ENCODE results near the gene SMURF2.

DNA sequence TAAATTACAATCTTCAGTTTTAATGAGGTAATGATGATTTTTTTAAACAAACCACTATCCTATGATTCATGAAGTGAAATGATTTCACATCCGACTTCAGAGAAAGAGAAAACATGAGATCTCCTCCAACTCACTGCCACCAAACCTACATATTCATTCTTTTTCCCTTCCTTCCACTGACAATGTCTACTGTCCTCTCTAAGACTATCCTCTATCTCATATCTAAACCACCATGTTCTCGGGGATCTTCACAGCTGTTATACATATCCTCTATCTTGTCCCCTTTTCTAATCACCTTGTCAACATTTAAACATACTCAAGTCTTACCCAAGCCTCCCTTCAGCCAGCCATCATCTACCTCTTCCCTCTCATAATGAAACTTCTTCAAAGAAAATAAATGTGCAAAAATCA, 53.5 kb downstream of the SMURF2 start:
- TF ChIP-seq, protein P1, sequence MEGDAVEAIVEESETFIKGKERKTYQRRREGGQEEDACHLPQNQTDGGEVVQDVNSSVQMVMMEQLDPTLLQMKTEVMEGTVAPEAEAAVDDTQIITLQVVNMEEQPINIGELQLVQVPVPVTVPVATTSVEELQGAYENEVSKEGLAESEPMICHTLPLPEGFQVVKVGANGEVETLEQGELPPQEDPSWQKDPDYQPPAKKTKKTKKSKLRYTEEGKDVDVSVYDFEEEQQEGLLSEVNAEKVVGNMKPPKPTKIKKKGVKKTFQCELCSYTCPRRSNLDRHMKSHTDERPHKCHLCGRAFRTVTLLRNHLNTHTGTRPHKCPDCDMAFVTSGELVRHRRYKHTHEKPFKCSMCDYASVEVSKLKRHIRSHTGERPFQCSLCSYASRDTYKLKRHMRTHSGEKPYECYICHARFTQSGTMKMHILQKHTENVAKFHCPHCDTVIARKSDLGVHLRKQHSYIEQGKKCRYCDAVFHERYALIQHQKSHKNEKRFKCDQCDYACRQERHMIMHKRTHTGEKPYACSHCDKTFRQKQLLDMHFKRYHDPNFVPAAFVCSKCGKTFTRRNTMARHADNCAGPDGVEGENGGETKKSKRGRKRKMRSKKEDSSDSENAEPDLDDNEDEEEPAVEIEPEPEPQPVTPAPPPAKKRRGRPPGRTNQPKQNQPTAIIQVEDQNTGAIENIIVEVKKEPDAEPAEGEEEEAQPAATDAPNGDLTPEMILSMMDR (IDR thresholded peaks at IDR 0.05; ENCODE audit: poor library complexity, severe bottlenecking) = no peak
- TF ChIP-seq, protein P2, sequence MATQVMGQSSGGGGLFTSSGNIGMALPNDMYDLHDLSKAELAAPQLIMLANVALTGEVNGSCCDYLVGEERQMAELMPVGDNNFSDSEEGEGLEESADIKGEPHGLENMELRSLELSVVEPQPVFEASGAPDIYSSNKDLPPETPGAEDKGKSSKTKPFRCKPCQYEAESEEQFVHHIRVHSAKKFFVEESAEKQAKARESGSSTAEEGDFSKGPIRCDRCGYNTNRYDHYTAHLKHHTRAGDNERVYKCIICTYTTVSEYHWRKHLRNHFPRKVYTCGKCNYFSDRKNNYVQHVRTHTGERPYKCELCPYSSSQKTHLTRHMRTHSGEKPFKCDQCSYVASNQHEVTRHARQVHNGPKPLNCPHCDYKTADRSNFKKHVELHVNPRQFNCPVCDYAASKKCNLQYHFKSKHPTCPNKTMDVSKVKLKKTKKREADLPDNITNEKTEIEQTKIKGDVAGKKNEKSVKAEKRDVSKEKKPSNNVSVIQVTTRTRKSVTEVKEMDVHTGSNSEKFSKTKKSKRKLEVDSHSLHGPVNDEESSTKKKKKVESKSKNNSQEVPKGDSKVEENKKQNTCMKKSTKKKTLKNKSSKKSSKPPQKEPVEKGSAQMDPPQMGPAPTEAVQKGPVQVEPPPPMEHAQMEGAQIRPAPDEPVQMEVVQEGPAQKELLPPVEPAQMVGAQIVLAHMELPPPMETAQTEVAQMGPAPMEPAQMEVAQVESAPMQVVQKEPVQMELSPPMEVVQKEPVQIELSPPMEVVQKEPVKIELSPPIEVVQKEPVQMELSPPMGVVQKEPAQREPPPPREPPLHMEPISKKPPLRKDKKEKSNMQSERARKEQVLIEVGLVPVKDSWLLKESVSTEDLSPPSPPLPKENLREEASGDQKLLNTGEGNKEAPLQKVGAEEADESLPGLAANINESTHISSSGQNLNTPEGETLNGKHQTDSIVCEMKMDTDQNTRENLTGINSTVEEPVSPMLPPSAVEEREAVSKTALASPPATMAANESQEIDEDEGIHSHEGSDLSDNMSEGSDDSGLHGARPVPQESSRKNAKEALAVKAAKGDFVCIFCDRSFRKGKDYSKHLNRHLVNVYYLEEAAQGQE (IDR thresholded peaks at IDR 0.05; ENCODE audit: borderline replicate concordance) = no peak
- TF ChIP-seq POLR2AphosphoS5 (IDR thresholded peaks at IDR 0.05) = no peak
- TF ChIP-seq EZH2 (IDR thresholded peaks at IDR 0.05; ENCODE audit: borderline replicate concordance, insufficient read depth, low read length, poor library complexity, severe bottlenecking) = no peak
- no peak for TF ChIP-seq EP300 (conservative IDR thresholded peaks at IDR 0.05; ENCODE audit: poor library complexity, severe bottlenecking)

Measured in neural cell (in vitro differentiated cells).